HCT116 (cell line): ENCODE measurements around the gene SMARCA5. TPM values are rescaled to one million over a fixed set of nuclear protein-coding genes. Genes with fewer than 3 reads are reported as not detected.

Source experiments
- ATAC-seq: fragments of 200-7000 bp; cut with Tn5 transposase; 2 replicates; pipeline ENCODE4 v1.9.1; 2020; ENCODE audit warnings: mild to moderate bottlenecking, moderate library complexity
- BruUV-seq: library from RNA; stranded (reverse); fragments of 400-500 nt; replicated peaks from 2 replicates; lab custom pipeline; 2021; lab: Mats Ljungman, UMichigan
- CTCF ChIA-PET: fragments of 300-600 bp; sonication (Branson Sonifier 250); formaldehyde crosslinking; loops from one replicate; lab custom pipeline; 2021; ENCODE audit warnings: antibody characterized with exemption; lab: Charles Lee
- POLR2A ChIA-PET: fragments of 300-600, 350-600 bp; sonication (Branson Sonifier 250); formaldehyde crosslinking; loops from one replicate; lab custom pipeline; 2021; ENCODE audit warnings: antibody characterized with exemption; lab: Charles Lee
- RAD21 ChIA-PET, 2 experiments: fragments of 300-600 bp; sonication (Branson Sonifier 250); formaldehyde crosslinking; loops; one replicate each; lab custom pipeline; 2023; ENCODE audit warnings: low total read pairs in 2 of 2; ENCODE audit not compliant: uncharacterized antibody in 2 of 2, unreplicated experiment in 2 of 2, low non-redundant PET in 1 of 2; lab: Charles Lee
- DNase-seq: peaks from one replicate; pipeline ENCODE4 v3.0.0-alpha.2; 2010; ENCODE audit warnings: low read depth, low spot score
- H2AFZ ChIP-seq: fragments of 200-600 bp; shearing (Covaris generic), sonication (generic); 2 replicates; pipeline ENCODE4 v1.6.1; 2017; ENCODE audit warnings: low read depth, mixed run types, mixed read lengths, antibody characterized with exemption, low read length; ENCODE audit not compliant: poor library complexity, severe bottlenecking
- H3K27ac ChIP-seq: 2 replicates; pipeline ENCODE4 v1.5.1; 2012; ENCODE audit warnings: low read depth, low read length
- H3K27me3 ChIP-seq: fragments of 200-600 bp; sonication (generic); 2 replicates; pipeline ENCODE4 v1.6.1; 2016; ENCODE audit warnings: mixed run types, low read length, mixed read lengths; ENCODE audit not compliant: insufficient read depth
- H3K36me3 ChIP-seq, 2 experiments: fragments of 200-500 bp in 1 of 2; fragments of 200-600 bp in 1 of 2; sonication (Bioruptor generic) in 1 of 2; sonication (generic) in 1 of 2; 2 replicates each; pipeline versions ENCODE4 v1.5.1 to v1.6.1; 2014 to 2016; ENCODE audit warnings: low read length in 2 of 2, inconsistent platforms in 1 of 2, mixed read lengths in 1 of 2, mixed run types in 1 of 2; ENCODE audit not compliant: insufficient read depth in 2 of 2, control insufficient read depth in 1 of 2
- H3K4me1 ChIP-seq, 2 experiments: fragments of 200-600 bp in 1 of 2; sonication (generic) in 1 of 2; 2 replicates each; pipeline versions ENCODE4 v1.5.1 to v1.6.1; 2012 to 2017; ENCODE audit warnings: low read length in 2 of 2, inconsistent platforms in 1 of 2, mild to moderate bottlenecking in 1 of 2, mixed read lengths in 1 of 2, mixed run types in 1 of 2, moderate library complexity in 1 of 2; ENCODE audit not compliant: insufficient read depth in 2 of 2, control insufficient read depth in 1 of 2
- H3K4me2 ChIP-seq: fragments of 200-600 bp; sonication (generic); 2 replicates; pipeline ENCODE4 v1.6.1; 2017; ENCODE audit warnings: mixed run types, low read length, mixed read lengths
- H3K4me3 ChIP-seq, 2 experiments: fragments of 200-600 bp in 1 of 2; sonication (generic) in 1 of 2; replicated peaks in 1 of 2; 2 replicates each; pipeline ENCODE4 v1.5.1; 2011 to 2016; ENCODE audit warnings: low read length in 2 of 2, control low read depth in 1 of 2, low read depth in 1 of 2, mild to moderate bottlenecking in 1 of 2, mixed read lengths in 1 of 2, mixed run types in 1 of 2
- H3K79me2 ChIP-seq: fragments of 200-600 bp; sonication (generic); 2 replicates; pipeline ENCODE4 v1.6.1; 2017; ENCODE audit warnings: mild to moderate bottlenecking, mixed run types, low read length, moderate library complexity, mixed read lengths; ENCODE audit not compliant: insufficient read depth
- H3K9ac ChIP-seq: fragments of 200-600 bp; sonication (generic); 2 replicates; pipeline ENCODE4 v1.6.1; 2016; ENCODE audit warnings: low read length, mixed read lengths
- H3K9me2 ChIP-seq: fragments of 200-600 bp; sonication (generic), shearing (Covaris generic); 2 replicates; pipeline ENCODE4 v1.6.1; 2017; ENCODE audit warnings: mixed run types, mild to moderate bottlenecking, moderate library complexity; ENCODE audit not compliant: insufficient read depth
- H3K9me3 ChIP-seq, 2 experiments: fragments of 200-500 bp in 1 of 2; fragments of 200-600 bp in 1 of 2; sonication (Bioruptor generic) in 1 of 2; sonication (generic) in 1 of 2; 2 replicates each; pipeline ENCODE4 v1.6.1; 2014 to 2017; ENCODE audit warnings: low read length in 2 of 2, mixed read lengths in 2 of 2, inconsistent platforms in 1 of 2, low read depth in 1 of 2, mild to moderate bottlenecking in 1 of 2, mixed run types in 1 of 2, moderate library complexity in 1 of 2; ENCODE audit not compliant: control insufficient read depth in 1 of 2, insufficient read depth in 1 of 2
- H4K20me1 ChIP-seq: fragments of 200-600 bp; sonication (generic), shearing (Covaris generic); 2 replicates; pipeline ENCODE4 v1.6.1; 2017; ENCODE audit warnings: mixed run types, mild to moderate bottlenecking, moderate library complexity; ENCODE audit not compliant: insufficient read depth
- JUND ChIP-seq: IDR thresholded peaks from 2 replicates; pipeline ENCODE4 v1.6.1; 2012
- RAD21 ChIP-seq: IDR thresholded peaks from 2 replicates; pipeline ENCODE4 v1.6.1; 2012; ENCODE audit warnings: low read depth, mild to moderate bottlenecking
- ZFX ChIP-seq: fragments of 450-650 bp; IDR thresholded peaks from 2 replicates; pipeline ENCODE4 v1.6.1; 2017
- intact Hi-C: fragments of 100-400 bp; cut with micrococcal nuclease; formaldehyde crosslinking; loops from 2 replicates; pipeline ENCODE4 v1.10.0; 2022
- total RNA-seq: library from RNA; stranded (reverse); gene quantifications from one replicate; pipeline ENCODE4 v1.2.1, GENCODE V29; 2021; ENCODE audit not compliant: unreplicated experiment
- TF ChIP-seq, protein P1 (sequence below), 3 experiments: fragments of 200-600 bp in 1 of 3; sonication (generic) in 1 of 3; IDR thresholded peaks in 2 of 3; conservative IDR thresholded peaks in 1 of 3; 2 replicates each; pipeline ENCODE4 v1.5.1; 2012 to 2017; ENCODE audit warnings: low read depth in 2 of 3, low read length in 2 of 3, antibody characterized with exemption in 1 of 3, borderline replicate concordance in 1 of 3, control low read depth in 1 of 3, mild to moderate bottlenecking in 1 of 3, mixed read lengths in 1 of 3, mixed run types in 1 of 3, moderate library complexity in 1 of 3; ENCODE audit not compliant: insufficient read depth in 1 of 3
- TF ChIP-seq, protein P2 (sequence below): IDR thresholded peaks from 2 replicates; pipeline ENCODE4 v1.6.1; 2011; ENCODE audit warnings: mild to moderate bottlenecking, low read length, moderate library complexity; ENCODE audit not compliant: insufficient replicate concordance; ENCODE audit errors: extremely low read depth

Gene SMARCA5
- total RNA-seq, 1 experiment from 2014 or later = 61.2 TPM

DNA sequence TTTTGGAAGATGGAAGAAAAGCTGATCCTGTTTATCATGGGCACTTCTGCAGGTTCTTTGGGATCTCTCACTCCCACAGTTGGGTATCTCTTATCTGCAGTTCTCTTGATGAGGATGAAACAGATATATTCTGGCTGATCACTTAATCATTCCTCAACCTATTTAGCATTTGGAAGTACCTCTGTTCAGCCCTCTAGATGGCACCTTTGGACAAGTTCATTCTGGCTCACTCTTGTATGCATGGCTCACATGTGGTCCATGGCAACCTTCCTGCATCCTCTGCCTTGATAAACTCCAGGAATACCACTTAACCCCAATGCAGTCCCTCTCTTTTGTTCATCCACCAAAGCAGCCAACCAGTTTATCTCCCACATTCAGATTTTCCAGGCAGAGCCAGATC is 74.2 kb downstream of the SMARCA5 start:
- Histone ChIP-seq H3K79me2 (no peaks in the 10 kb centered on the region), H3K4me1 (no peaks in the 10 kb centered on the region), H3K27me3 (no peaks in the 10 kb centered on the region), H2AFZ (no peak overlapping the region), H3K9me2 (no peaks in the 10 kb centered on the region), H3K9me3 (0 out of 4 replicates have a peak, but pooled peaks cover 0 to 3% of the 10 kb centered on the region in 2 experiments), H4K20me1 (no peaks in the 10 kb centered on the region), H3K4me3 (no peak overlapping the region), H3K4me2 (no peak overlapping the region), H3K27ac (no peak overlapping the region), H3K36me3 (no peaks in the 10 kb centered on the region), H3K9ac (no peak overlapping the region)
- ChIA-PET CTCF (no interaction called here), POLR2A (no interaction called here), RAD21 (no interaction called here)
- peak; percentile 18 for DNase-seq
- intact Hi-C loops = loop anchor here (5.0 to 10.0 kb wide), 2 partner anchors 437 to 555 kb away; partner anchors contain the start of gene GYPA
- TF ChIP-seq RAD21 = peak; percentile 55
- TF ChIP-seq ZFX = no peak
- no peak for TF ChIP-seq JUND
- TF ChIP-seq, protein P1, sequence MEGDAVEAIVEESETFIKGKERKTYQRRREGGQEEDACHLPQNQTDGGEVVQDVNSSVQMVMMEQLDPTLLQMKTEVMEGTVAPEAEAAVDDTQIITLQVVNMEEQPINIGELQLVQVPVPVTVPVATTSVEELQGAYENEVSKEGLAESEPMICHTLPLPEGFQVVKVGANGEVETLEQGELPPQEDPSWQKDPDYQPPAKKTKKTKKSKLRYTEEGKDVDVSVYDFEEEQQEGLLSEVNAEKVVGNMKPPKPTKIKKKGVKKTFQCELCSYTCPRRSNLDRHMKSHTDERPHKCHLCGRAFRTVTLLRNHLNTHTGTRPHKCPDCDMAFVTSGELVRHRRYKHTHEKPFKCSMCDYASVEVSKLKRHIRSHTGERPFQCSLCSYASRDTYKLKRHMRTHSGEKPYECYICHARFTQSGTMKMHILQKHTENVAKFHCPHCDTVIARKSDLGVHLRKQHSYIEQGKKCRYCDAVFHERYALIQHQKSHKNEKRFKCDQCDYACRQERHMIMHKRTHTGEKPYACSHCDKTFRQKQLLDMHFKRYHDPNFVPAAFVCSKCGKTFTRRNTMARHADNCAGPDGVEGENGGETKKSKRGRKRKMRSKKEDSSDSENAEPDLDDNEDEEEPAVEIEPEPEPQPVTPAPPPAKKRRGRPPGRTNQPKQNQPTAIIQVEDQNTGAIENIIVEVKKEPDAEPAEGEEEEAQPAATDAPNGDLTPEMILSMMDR (IDR thresholded peaks at IDR 0.05 in 2 of 3, conservative IDR thresholded peaks at IDR 0.05 in 1 of 3; ENCODE audit: borderline replicate concordance in 1 of 3, insufficient read depth in 1 of 3, low read depth in 2 of 3, low read length in 2 of 3) = peak in 2 of 3 experiments; percentile 27 to 28; a peak in 3 of 6 replicates
- peak; percentile 79 for ATAC-seq
- BruUV-seq = no TSS peak

DNA sequence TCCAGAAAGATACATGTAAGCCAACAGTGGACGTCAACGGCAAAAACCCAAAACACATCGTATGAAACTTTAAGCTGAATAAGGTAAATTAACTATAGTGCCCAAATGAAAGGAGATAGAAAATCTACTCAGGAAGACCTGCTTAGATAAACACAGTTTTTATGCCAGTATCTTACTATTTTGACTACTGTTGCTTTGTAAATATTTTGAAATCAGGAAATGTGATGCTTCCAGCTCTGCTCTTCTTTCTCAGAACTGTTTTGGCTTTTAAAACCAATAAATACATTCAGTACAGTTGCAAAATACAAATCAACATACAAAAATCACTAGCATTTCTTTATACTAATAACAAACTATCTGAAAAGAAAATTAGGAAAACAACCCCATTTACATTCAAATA is 83.8 kb downstream of the SMARCA5 start:
- RAD21 ChIA-PET = no interaction called here
- DNase-seq = no peak
- intact Hi-C loops = no loop called here
- Histone ChIP-seq H3K4me2 (no peak overlapping the region), H2AFZ (no peak overlapping the region), H4K20me1 (no peaks in the 10 kb centered on the region), H3K36me3 (no peaks in the 10 kb centered on the region), H3K9me3 (no peaks in the 10 kb centered on the region), H3K4me3 (no peak overlapping the region), H3K79me2 (no peaks in the 10 kb centered on the region), H3K9ac (no peak overlapping the region), H3K9me2 (no peaks in the 10 kb centered on the region), H3K4me1 (no peaks in the 10 kb centered on the region), H3K27ac (no peak overlapping the region), H3K27me3 (no peaks in the 10 kb centered on the region)
- BruUV-seq = no TSS peak
- POLR2A ChIA-PET = no interaction called here
- TF ChIP-seq, protein P2, sequence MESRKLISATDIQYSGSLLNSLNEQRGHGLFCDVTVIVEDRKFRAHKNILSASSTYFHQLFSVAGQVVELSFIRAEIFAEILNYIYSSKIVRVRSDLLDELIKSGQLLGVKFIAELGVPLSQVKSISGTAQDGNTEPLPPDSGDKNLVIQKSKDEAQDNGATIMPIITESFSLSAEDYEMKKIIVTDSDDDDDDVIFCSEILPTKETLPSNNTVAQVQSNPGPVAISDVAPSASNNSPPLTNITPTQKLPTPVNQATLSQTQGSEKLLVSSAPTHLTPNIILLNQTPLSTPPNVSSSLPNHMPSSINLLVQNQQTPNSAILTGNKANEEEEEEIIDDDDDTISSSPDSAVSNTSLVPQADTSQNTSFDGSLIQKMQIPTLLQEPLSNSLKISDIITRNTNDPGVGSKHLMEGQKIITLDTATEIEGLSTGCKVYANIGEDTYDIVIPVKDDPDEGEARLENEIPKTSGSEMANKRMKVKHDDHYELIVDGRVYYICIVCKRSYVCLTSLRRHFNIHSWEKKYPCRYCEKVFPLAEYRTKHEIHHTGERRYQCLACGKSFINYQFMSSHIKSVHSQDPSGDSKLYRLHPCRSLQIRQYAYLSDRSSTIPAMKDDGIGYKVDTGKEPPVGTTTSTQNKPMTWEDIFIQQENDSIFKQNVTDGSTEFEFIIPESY = no peak
- no peak for ATAC-seq
- CTCF ChIA-PET = interaction anchor here (0.5 kb wide), 1 partner anchor 542 kb away, joined by 3 read pairs; no protein-coding TSS in a partner anchor
